MM.1S (cell line): Measurements from ENCODE around the gene PDSS2.

Experiments used
- DNase-seq: peaks from one replicate; pipeline ENCODE4 v3.0.0-alpha.2; 2015
- H2AFZ ChIP-seq: fragments of 300-600 bp; sonication (generic); 2 replicates; pipeline ENCODE4 v1.6.0; 2016; ENCODE audit warnings: antibody characterized with exemption, low read length
- H3F3A ChIP-seq: fragments of 300-600 bp; sonication (generic); 2 replicates; pipeline ENCODE4 v1.6.1; 2016; ENCODE audit warnings: mild to moderate bottlenecking, antibody characterized with exemption, low read length, moderate library complexity, mixed read lengths; ENCODE audit not compliant: insufficient read depth
- H3K27ac ChIP-seq: fragments of 300-600 bp; sonication (generic); 2 replicates; pipeline ENCODE4 v1.5.1; 2016; ENCODE audit warnings: mild to moderate bottlenecking, low read length
- H3K27me3 ChIP-seq: fragments of 300-600 bp; sonication (generic); replicated peaks from 2 replicates; pipeline ENCODE4 v1.6.0; 2016; ENCODE audit warnings: low read length; ENCODE audit not compliant: insufficient read depth
- H3K36me3 ChIP-seq: fragments of 300-600 bp; sonication (generic); replicated peaks from 2 replicates; pipeline ENCODE4 v1.6.1; 2016; ENCODE audit warnings: mild to moderate bottlenecking, low read length, mixed read lengths; ENCODE audit not compliant: insufficient read depth
- H3K4me1 ChIP-seq: fragments of 300-600 bp; sonication (generic); 2 replicates; pipeline ENCODE4 v1.6.1; 2016; ENCODE audit warnings: low read length, mixed read lengths
- H3K4me2 ChIP-seq: fragments of 300-600 bp; sonication (generic); 2 replicates; pipeline ENCODE4 v1.6.0; 2016; ENCODE audit warnings: low read depth, low read length
- H3K4me3 ChIP-seq: fragments of 300-600 bp; sonication (generic); 2 replicates; pipeline ENCODE4 v1.5.1; 2016; ENCODE audit warnings: low read length, mixed read lengths
- H3K79me2 ChIP-seq: fragments of 300-600 bp; sonication (generic); 2 replicates; pipeline ENCODE4 v1.6.1; 2016; ENCODE audit warnings: mixed run types, low read length, mixed read lengths
- H3K9ac ChIP-seq: fragments of 300-600 bp; sonication (generic); 2 replicates; pipeline ENCODE4 v1.6.1; 2016; ENCODE audit warnings: low read length, mixed read lengths
- H3K9me2 ChIP-seq: fragments of 300-600 bp; sonication (generic); replicated peaks from 2 replicates; pipeline ENCODE4 v1.6.1; 2016; ENCODE audit warnings: mild to moderate bottlenecking, low read length, mixed read lengths; ENCODE audit not compliant: insufficient read depth
- H3K9me3 ChIP-seq: fragments of 300-600 bp; sonication (generic); replicated peaks from 2 replicates; pipeline ENCODE4 v1.6.1; 2016; ENCODE audit warnings: mild to moderate bottlenecking, low read length, mixed read lengths; ENCODE audit not compliant: insufficient read depth
- H4K20me1 ChIP-seq: fragments of 300-600 bp; sonication (generic); 2 replicates; pipeline ENCODE4 v1.6.1; 2016; ENCODE audit warnings: mild to moderate bottlenecking, low read length, moderate library complexity, mixed read lengths; ENCODE audit not compliant: insufficient read depth
- CTCF ChIP-seq: fragments of 300-600 bp; sonication (generic); IDR thresholded peaks from 2 replicates; pipeline ENCODE4 v1.5.1; 2016; ENCODE audit warnings: antibody characterized with exemption, low read length, mixed read lengths
- EZH2 ChIP-seq: fragments of 300-600 bp; sonication (generic); optimal IDR thresholded peaks from 2 replicates; pipeline ENCODE3; 2017; ENCODE audit warnings: low read depth, mild to moderate bottlenecking, antibody characterized with exemption, low read length, mixed read lengths
- EZH2phosphoT487 ChIP-seq: fragments of 300-600 bp; sonication (generic); IDR thresholded peaks from 2 replicates; pipeline ENCODE4 v1.6.1; 2018; ENCODE audit warnings: antibody characterized with exemption, low read length

PDSS2 gene

DNA sequence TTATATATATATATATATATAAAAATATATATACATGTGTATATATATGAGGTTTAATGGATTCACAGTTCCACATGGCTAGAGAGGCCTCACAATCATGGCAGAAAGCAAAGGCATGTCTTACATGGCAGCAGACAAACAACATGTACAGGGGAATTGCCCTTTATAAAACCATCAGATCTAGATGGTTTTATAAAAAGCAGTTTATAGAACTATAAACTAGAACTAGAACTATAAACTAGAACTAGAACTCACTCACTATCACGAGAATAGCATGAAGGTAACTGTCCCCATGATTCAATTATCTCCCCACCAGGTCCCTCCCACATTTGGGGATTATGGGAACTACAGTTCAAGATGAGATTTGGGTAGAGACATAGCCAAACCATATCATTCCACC, 56.8 kb downstream of the PDSS2 start:
- Histone ChIP-seq H3K9ac (no peak overlapping the region), H3K4me3 (no peak overlapping the region), H3K9me3 (no peaks in the 10 kb centered on the region), H3K9me2 (no peaks in the 10 kb centered on the region), H3K4me2 (no peak overlapping the region), H2AFZ (no peak overlapping the region), H4K20me1 (no peaks in the 10 kb centered on the region), H3K4me1 (no peaks in the 10 kb centered on the region), H3K36me3 (no peaks in the 10 kb centered on the region), H3K27ac (no peak overlapping the region), H3K27me3 (no peaks in the 10 kb centered on the region), H3F3A (no peaks in the 10 kb centered on the region), H3K79me2 (no peaks in the 10 kb centered on the region)
- TF ChIP-seq EZH2phosphoT487 (no peak), EZH2 (no peak), CTCF (no peak)
- DNase-seq, result no peak

GRCh38 chr6:107401573-107401972, 57.8 kb downstream of the PDSS2 start:
- Histone ChIP-seq H3K9me2 (no peaks in the 10 kb centered on the region), H3K27ac (no peak overlapping the region), H3K79me2 (no peaks in the 10 kb centered on the region), H2AFZ (no peak overlapping the region), H3K4me1 (no peaks in the 10 kb centered on the region), H4K20me1 (no peaks in the 10 kb centered on the region), H3K36me3 (no peaks in the 10 kb centered on the region), H3K9me3 (no peaks in the 10 kb centered on the region), H3K4me3 (no peak overlapping the region), H3F3A (no peaks in the 10 kb centered on the region), H3K4me2 (no peak overlapping the region), H3K27me3 (no peaks in the 10 kb centered on the region), H3K9ac (no peak overlapping the region)
- no peak for TF ChIP-seq EZH2
- no peak for TF ChIP-seq EZH2phosphoT487
- no peak for TF ChIP-seq CTCF
- DNase-seq, result no peak

- no peak overlapping the region for H3K4me2 ChIP-seq
- no peak overlapping the region for H3K4me3 ChIP-seq
- no peaks in the 10 kb centered on the region for H3F3A ChIP-seq
- H3K79me2 ChIP-seq, result no peaks in the 10 kb centered on the region
- no peak overlapping the region for H2AFZ ChIP-seq
- no peaks in the 10 kb centered on the region for H3K4me1 ChIP-seq
- no peak overlapping the region for H3K9ac ChIP-seq
- no peaks in the 10 kb centered on the region for H3K9me2 ChIP-seq
- H3K9me3 ChIP-seq, result no peaks in the 10 kb centered on the region
- TF ChIP-seq CTCF (no peak), EZH2 (no peak), EZH2phosphoT487 (no peak)
- H3K27me3 ChIP-seq, result no peaks in the 10 kb centered on the region
- H4K20me1 ChIP-seq, result no peaks in the 10 kb centered on the region
- no peak overlapping the region for H3K27ac ChIP-seq
- H3K36me3 ChIP-seq, result no peaks in the 10 kb centered on the region
- no peak for DNase-seq
Measured at GRCh38 chr6:107400616-107401147, 58.7 kb downstream of the PDSS2 start.
